Uterus (tissue), 2 donors: ENCODE results near the gene SYNGR1.

Source experiments
- POLR2A ChIP-seq, 2 donors: fragments of 450-650 bp; IDR thresholded peaks; one replicate each; pipeline ENCODE4 v1.6.1; 2016; ENCODE audit warnings: antibody characterized with exemption in 2 of 2, mild to moderate bottlenecking in 1 of 2, moderate library complexity in 1 of 2
- TF ChIP-seq, protein P1 (sequence below), 4 experiments: fragments of 200-600 bp in 2 of 4; fragments of 450-650 bp in 2 of 4; sonication (generic) in 2 of 4; IDR thresholded peaks; one replicate each; pipeline ENCODE4 v1.5.1; 2016 to 2019; ENCODE audit warnings: antibody characterized with exemption in 4 of 4, mild to moderate bottlenecking in 2 of 4, moderate library complexity in 1 of 4

DNA sequence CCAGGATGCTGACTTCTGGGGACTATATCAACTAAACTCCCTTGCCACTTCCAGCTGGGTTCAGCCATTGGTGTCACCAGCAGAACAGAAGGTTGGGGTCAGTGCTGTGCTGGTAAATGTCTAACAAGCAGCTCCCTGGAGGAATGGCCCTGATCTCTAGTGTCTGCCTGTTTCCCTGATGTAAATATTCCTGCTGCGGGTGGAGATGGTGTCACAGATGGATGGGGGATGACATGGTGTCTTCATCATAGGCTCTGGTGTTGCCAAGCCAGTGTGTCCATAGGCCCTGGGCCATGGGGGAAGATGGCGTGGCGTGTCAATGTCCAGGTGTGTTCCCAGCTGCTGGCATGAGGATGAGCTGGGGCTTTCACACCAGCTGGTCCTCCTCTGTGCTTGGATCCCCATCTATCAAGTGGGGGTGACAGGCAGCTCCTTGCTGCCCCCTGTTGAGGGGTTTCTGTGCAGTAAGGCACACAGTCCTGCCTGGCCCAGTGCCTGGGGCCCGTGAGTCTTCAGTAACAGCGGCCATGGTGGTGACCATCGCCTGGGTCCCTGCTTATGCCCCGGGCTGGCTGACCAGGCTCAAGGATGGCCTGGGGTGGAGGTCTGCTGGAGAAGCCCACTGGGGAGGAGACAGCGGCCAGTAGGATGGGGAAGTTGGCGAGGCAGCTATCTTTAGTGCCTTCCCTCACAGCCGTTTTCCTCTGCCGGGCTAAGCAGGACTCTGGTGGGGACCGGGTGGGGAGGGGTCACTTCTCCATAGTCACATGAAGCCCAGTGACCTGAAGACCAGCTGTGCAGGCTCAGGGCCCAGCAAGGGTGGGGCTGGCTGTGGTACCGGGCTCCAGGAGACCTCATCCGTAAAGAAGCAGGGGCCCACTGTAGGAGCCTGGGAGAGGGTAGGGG, 43.1 kb upstream of the SYNGR1 start:
- TF ChIP-seq, protein P1, sequence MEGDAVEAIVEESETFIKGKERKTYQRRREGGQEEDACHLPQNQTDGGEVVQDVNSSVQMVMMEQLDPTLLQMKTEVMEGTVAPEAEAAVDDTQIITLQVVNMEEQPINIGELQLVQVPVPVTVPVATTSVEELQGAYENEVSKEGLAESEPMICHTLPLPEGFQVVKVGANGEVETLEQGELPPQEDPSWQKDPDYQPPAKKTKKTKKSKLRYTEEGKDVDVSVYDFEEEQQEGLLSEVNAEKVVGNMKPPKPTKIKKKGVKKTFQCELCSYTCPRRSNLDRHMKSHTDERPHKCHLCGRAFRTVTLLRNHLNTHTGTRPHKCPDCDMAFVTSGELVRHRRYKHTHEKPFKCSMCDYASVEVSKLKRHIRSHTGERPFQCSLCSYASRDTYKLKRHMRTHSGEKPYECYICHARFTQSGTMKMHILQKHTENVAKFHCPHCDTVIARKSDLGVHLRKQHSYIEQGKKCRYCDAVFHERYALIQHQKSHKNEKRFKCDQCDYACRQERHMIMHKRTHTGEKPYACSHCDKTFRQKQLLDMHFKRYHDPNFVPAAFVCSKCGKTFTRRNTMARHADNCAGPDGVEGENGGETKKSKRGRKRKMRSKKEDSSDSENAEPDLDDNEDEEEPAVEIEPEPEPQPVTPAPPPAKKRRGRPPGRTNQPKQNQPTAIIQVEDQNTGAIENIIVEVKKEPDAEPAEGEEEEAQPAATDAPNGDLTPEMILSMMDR (IDR thresholded peaks at IDR 0.05) = no peak
- TF ChIP-seq POLR2A (IDR thresholded peaks at IDR 0.05) = no peak
